IMR-90 (cell line): Measurements from ENCODE around the gene PDCL2. TPM values are rescaled to one million over a fixed set of nuclear protein-coding genes. Genes with fewer than 3 reads are reported as not detected.

ENCODE experiments used
- ATAC-seq: fragments of 200-7000 bp; cut with Tn5 transposase; 2 replicates; pipeline ENCODE4 v1.9.1; 2020; ENCODE audit warnings: low read depth, mild to moderate bottlenecking, moderate library complexity
- BruUV-seq: library from RNA; stranded (reverse); fragments of 400-500 nt; replicated peaks from 2 replicates; lab custom pipeline; 2021; lab: Mats Ljungman, UMichigan
- CTCF ChIA-PET: fragments of 300-600 bp; formaldehyde crosslinking; extraction: SDS; loops from one replicate; lab custom pipeline; 2021; ENCODE audit warnings: antibody characterized with exemption; lab: Yijun Ruan, JAX
- POLR2A ChIA-PET: fragments of 300-600 bp; sonication (Branson Sonifier 250); formaldehyde crosslinking; loops from one replicate; lab custom pipeline; 2022; ENCODE audit warnings: antibody characterized with exemption; ENCODE audit not compliant: unreplicated experiment; lab: Charles Lee
- DNase-seq: peaks from one replicate; pipeline ENCODE4 v3.0.0; 2013
- H2AFZ ChIP-seq: replicated peaks from 2 replicates; pipeline ENCODE3; 2013; ENCODE audit warnings: low read length, mild to moderate bottlenecking; ENCODE audit not compliant: poor library complexity
- H2AK5ac ChIP-seq: 2 replicates; pipeline ENCODE4 v1.6.1; 2013; ENCODE audit warnings: low read depth, low read length, inconsistent platforms
- H2AK9ac ChIP-seq: replicated peaks from 2 replicates; pipeline ENCODE3; 2013; ENCODE audit warnings: mild to moderate bottlenecking, low read depth, low read length, moderate library complexity; ENCODE audit not compliant: poor library complexity
- H2BK120ac ChIP-seq: 2 replicates; pipeline ENCODE4 v1.6.1; 2013; ENCODE audit warnings: low read depth, low read length, inconsistent platforms
- H2BK15ac ChIP-seq: 3 replicates; pipeline ENCODE4 v1.6.1; 2013; ENCODE audit warnings: low read depth, low read length, inconsistent platforms
- H2BK20ac ChIP-seq: 2 replicates; pipeline ENCODE4 v1.6.1; 2013; ENCODE audit warnings: low read depth, mild to moderate bottlenecking, inconsistent platforms, low read length, moderate library complexity
- H2BK5ac ChIP-seq: 2 replicates; pipeline ENCODE4 v1.6.1; 2013; ENCODE audit warnings: mild to moderate bottlenecking, low read depth, low read length, inconsistent platforms; ENCODE audit not compliant: poor library complexity, severe bottlenecking
- H3K14ac ChIP-seq: replicated peaks from 2 replicates; pipeline ENCODE4 v1.6.1; 2013; ENCODE audit warnings: low read depth, low read length, inconsistent platforms
- H3K18ac ChIP-seq: 2 replicates; pipeline ENCODE4 v1.6.1; 2013; ENCODE audit warnings: low read depth, low read length, control low read depth
- H3K23ac ChIP-seq: 2 replicates; pipeline ENCODE4 v1.6.1; 2013; ENCODE audit warnings: low read depth, low read length, inconsistent platforms
- H3K27ac ChIP-seq: 2 replicates; pipeline ENCODE4 v1.5.1; 2013; ENCODE audit warnings: mild to moderate bottlenecking, control low read depth, low read length; ENCODE audit not compliant: insufficient read depth
- H3K27me3 ChIP-seq: 2 replicates; pipeline ENCODE4 v1.6.1; 2013; ENCODE audit warnings: low read length; ENCODE audit not compliant: control insufficient read depth, insufficient read depth
- H3K36me3 ChIP-seq: 2 replicates; pipeline ENCODE4 v1.6.1; 2013; ENCODE audit warnings: low read length, mixed read lengths; ENCODE audit not compliant: control insufficient read depth, insufficient read depth
- H3K4ac ChIP-seq: 2 replicates; pipeline ENCODE4 v1.6.1; 2013; ENCODE audit warnings: low read depth, low read length, inconsistent platforms
- H3K4me1 ChIP-seq: 2 replicates; pipeline ENCODE4 v1.6.1; 2013; ENCODE audit warnings: low read length, mixed read lengths; ENCODE audit not compliant: control insufficient read depth, insufficient read depth
- H3K4me2 ChIP-seq: 2 replicates; pipeline ENCODE4 v1.6.1; 2013; ENCODE audit warnings: low read depth, mild to moderate bottlenecking, control low read depth, low read length, moderate library complexity
- H3K4me3 ChIP-seq: 2 replicates; pipeline ENCODE4 v1.5.1; 2013; ENCODE audit warnings: low read depth, mild to moderate bottlenecking, control low read depth, low read length, moderate library complexity; ENCODE audit not compliant: insufficient read depth
- H3K56ac ChIP-seq: 2 replicates; pipeline ENCODE4 v1.6.1; 2013; ENCODE audit warnings: low read length, inconsistent platforms; ENCODE audit not compliant: insufficient read depth; ENCODE audit errors: extremely low read depth
- H3K79me1 ChIP-seq, 2 experiments: 2 replicates each; pipeline ENCODE4 v1.6.1; 2013; ENCODE audit warnings: low read length in 2 of 2, inconsistent platforms in 1 of 2, low read depth in 1 of 2
- H3K9ac ChIP-seq: 2 replicates; pipeline ENCODE4 v1.6.1; 2013; ENCODE audit warnings: low read depth, low read length, control low read depth
- H3K9me1 ChIP-seq: 2 replicates; pipeline ENCODE4 v1.6.1; 2013; ENCODE audit warnings: low read length, inconsistent platforms; ENCODE audit not compliant: insufficient read depth
- H3K9me3 ChIP-seq: 2 replicates; pipeline ENCODE4 v1.6.1; 2013; ENCODE audit warnings: low read length; ENCODE audit not compliant: control insufficient read depth, insufficient read depth
- H4K20me1 ChIP-seq: 2 replicates; pipeline ENCODE4 v1.6.1; 2013; ENCODE audit warnings: low read length, inconsistent platforms; ENCODE audit not compliant: insufficient read depth
- H4K5ac ChIP-seq: 2 replicates; pipeline ENCODE4 v1.6.1; 2013; ENCODE audit warnings: mild to moderate bottlenecking, low read depth, low read length, control low read depth
- H4K8ac ChIP-seq, 2 experiments: 2 replicates each; pipeline ENCODE4 v1.6.1; 2013; ENCODE audit warnings: low read depth in 2 of 2, low read length in 2 of 2, control low read depth in 1 of 2, inconsistent platforms in 1 of 2
- H4K91ac ChIP-seq: 2 replicates; pipeline ENCODE4 v1.6.1; 2013; ENCODE audit warnings: low read depth, low read length, inconsistent platforms; ENCODE audit not compliant: insufficient read depth
- CEBPB ChIP-seq: IDR thresholded peaks from 2 replicates; pipeline ENCODE4 v1.6.1; 2012; ENCODE audit warnings: low read depth, low read length, improper control_type of control experiment
- CHD1 ChIP-seq: IDR thresholded peaks from 2 replicates; pipeline ENCODE4 v1.6.1; 2012; ENCODE audit warnings: low read depth, low read length, improper control_type of control experiment
- ELK1 ChIP-seq: fragments of 150-350 bp; IDR thresholded peaks from 2 replicates; pipeline ENCODE4 v1.6.1; 2016; ENCODE audit warnings: low read depth, mild to moderate bottlenecking, low read length, moderate library complexity, borderline replicate concordance
- MXI1 ChIP-seq: IDR thresholded peaks from 2 replicates; pipeline ENCODE4 v1.6.1; 2012; ENCODE audit warnings: low read depth, mild to moderate bottlenecking, low read length, moderate library complexity, borderline replicate concordance
- RFX5 ChIP-seq: IDR thresholded peaks from 2 replicates; pipeline ENCODE4 v1.8.0; 2012; ENCODE audit warnings: low read depth, mild to moderate bottlenecking, low read length, moderate library complexity
- SMC3 ChIP-seq: fragments of 150-350 bp; IDR thresholded peaks from 2 replicates; pipeline ENCODE4 v1.6.1; 2016; ENCODE audit warnings: low read depth, mild to moderate bottlenecking, antibody characterized with exemption, low read length, moderate library complexity
- dilution Hi-C: fragments of 300-500 bp; cut with HindIII; formaldehyde crosslinking; loops from one replicate; pipeline ENCODE4 v1.14.3; 2018; ENCODE audit warnings: low sequenced_read_pairs; ENCODE audit not compliant: unreplicated experiment
- in situ Hi-C: fragments of 300-500 bp; cut with MboI; formaldehyde crosslinking; loops from 3 replicates; pipeline ENCODE4 v1.14.3; 2019; ENCODE audit warnings: low sequenced_read_pairs, inconsistent platforms, mixed read lengths
- intact Hi-C: fragments of 100-400 bp; cut with micrococcal nuclease; formaldehyde crosslinking; loops from 2 replicates; pipeline ENCODE4 v1.10.0; 2022
- polyA plus RNA-seq, 3 experiments: library from polyadenylated mRNA; depleted of rRNA; stranded (reverse); fragments of >200 nt; gene quantifications; 2 replicates each; pipeline ENCODE4 v1.2.3, GENCODE V29; 2012; ENCODE audit warnings: low replicate concordance in 1 of 3
- total RNA-seq: library from RNA; depleted of rRNA; stranded (reverse); fragments of >200 nt; gene quantifications from 2 replicates; pipeline ENCODE4 v1.2.3, GENCODE V29; 2012

Gene PDCL2
- total and polyA plus RNA-seq, 2 of the 4 experiments (the other 2 are of a cell fraction): not detected

GRCh38 chr4:55543858-55544257 lies 48.2 kb downstream of the PDCL2 start:
- POLR2A ChIA-PET: no interaction called here
- Histone ChIP-seq H2BK5ac (peak overlapping the region; percentile 20), H3K9me1 (peaks cover 7% of the 10 kb centered on the region), H3K23ac (no peak overlapping the region), H2AK9ac (no peak overlapping the region), H4K5ac (no peak overlapping the region), H4K91ac (no peak overlapping the region), H3K4ac (no peak overlapping the region), H2AK5ac (0 out of 2 replicates have a peak overlapping the region, but pooled peaks have one; percentile 7), H3K9me3 (no peaks in the 10 kb centered on the region), H3K14ac (peak overlapping the region; percentile 13; the same call in 1 of the 2 replicates), H3K27ac (no peak overlapping the region), H2AFZ (no peak overlapping the region), H3K79me1 (peaks cover 8 to 28% of the 10 kb centered on the region in 2 experiments), H3K36me3 (0 out of 2 replicates have a peak, but pooled peaks cover 1% of the 10 kb centered on the region), H3K4me2 (peak overlapping the region; percentile 47; the same call in 1 of the 2 replicates), H4K20me1 (peaks cover 6% of the 10 kb centered on the region; the same call in 1 of the 2 replicates), H2BK20ac (no peak overlapping the region), H3K18ac (no peak overlapping the region), H3K56ac (no peak overlapping the region), H4K8ac (0 out of 4 replicates have a peak overlapping the region, but pooled peaks of 1 of the 2 experiments have one; percentile 0), H2BK15ac (no peak overlapping the region), H3K9ac (no peak overlapping the region), H2BK120ac (no peak overlapping the region), H3K4me1 (peaks cover 8% of the 10 kb centered on the region), H3K4me3 (no peak overlapping the region), H3K27me3 (no peaks in the 10 kb centered on the region)
- ATAC-seq (no peak), DNase-seq (peak; percentile 27)
- intact Hi-C loops: loop anchor here (10.0 kb wide), 1 partner anchor 49 kb away; no protein-coding TSS in a partner anchor
- dilution Hi-C loops: no loop called here
- in situ Hi-C loops: loop anchor here (25.0 kb wide), 1 partner anchor 1257 kb away; no protein-coding TSS in a partner anchor
- TF ChIP-seq SMC3: no peak
- no peak for TF ChIP-seq ELK1
- no peak for TF ChIP-seq MXI1
- no peak for TF ChIP-seq RFX5
- TF ChIP-seq CEBPB: peak; percentile 59; the same call in 1 of the 2 replicates
- TF ChIP-seq CHD1: no peak
- CTCF ChIA-PET: interaction anchor here (0.6 to 0.7 kb wide), 2 partner anchors 583 to 754 kb away, joined by 3 read pairs; no protein-coding TSS in a partner anchor
- BruUV-seq: no TSS peak
